ENCODE measurements around the gene KIF1C. TPM values are rescaled to one million over a fixed set of nuclear protein-coding genes. Genes with fewer than 3 reads are reported as not detected.
A peak's percentile ranks its signal among the peaks of the same experiment; 100 is the strongest.

Gene KIF1C
- total and polyA plus RNA-seq, 7 donors = 204 to 1,039 (median 624) TPM

DNA sequence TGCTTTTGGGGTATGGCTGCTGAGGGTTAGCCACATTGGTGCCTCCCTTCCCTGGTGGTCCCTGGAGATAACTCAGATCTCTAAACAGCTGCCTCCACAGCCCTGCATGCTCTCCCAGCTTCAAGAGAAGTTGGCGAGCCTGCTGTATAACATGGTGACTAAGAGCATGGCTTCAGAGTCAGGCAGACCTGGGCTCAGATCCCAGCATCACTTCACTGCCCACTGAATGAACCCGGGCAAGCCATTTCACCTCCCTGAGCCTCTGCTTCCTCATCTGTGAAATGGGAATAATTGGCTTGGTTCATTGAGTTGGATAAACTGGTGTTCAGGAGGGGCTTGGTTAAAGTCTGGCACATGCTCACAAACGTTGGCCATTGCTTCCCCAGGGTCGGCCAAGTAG, 16.6 kb downstream of the KIF1C start:
- Histone ChIP-seq H3K27me3 (ENCODE audit: insufficient read depth in 3 of 3, low read length in 2 of 3) (no peaks in the 10 kb centered on the region), H3K4me1 (no peaks in the 10 kb centered on the region), H3K27ac (no peak overlapping the region), H3K36me3 (ENCODE audit: insufficient read depth in 1 of 2, low read depth in 1 of 2) (peaks cover 4 to 100% of the 10 kb centered on the region in 2 donors), H3K9me3 (no peaks in the 10 kb centered on the region), H3K4me3 (no peak overlapping the region)
- intact Hi-C loops (cut with DNase I) = no loop called here
- ATAC-seq (peak; percentile 17 to 61 (median 45)), DNase-seq (no peak)
- no peak for TF ChIP-seq CTCF (IDR thresholded peaks at IDR 0.05)
- 69 to 82% (median 75%) methylated on average over 4 of the region's 4 CpGs for WGBS, 3 donors

GRCh38 chr17:5019475-5019956, 21.8 kb downstream of the KIF1C start:
- 24 to 40% (median 40%) methylated on average over 1 of the region's 1 CpG for WGBS, 3 donors
- no peak overlapping the region for H3K4me3 ChIP-seq
- intact Hi-C loops (cut with DNase I) = no loop called here
- H3K4me1 ChIP-seq = no peaks in the 10 kb centered on the region
- no peak for DNase-seq
- H3K27ac ChIP-seq = no peak overlapping the region
- H3K36me3 ChIP-seq (ENCODE audit: insufficient read depth in 1 of 2, low read depth in 1 of 2) = peaks cover 15 to 100% of the 10 kb centered on the region in 2 donors
- ATAC-seq = peak in 3 of 4 donors; percentile 38 to 51 (median 41)
- TF ChIP-seq CTCF (IDR thresholded peaks at IDR 0.05) = no peak
- no peaks in the 10 kb centered on the region for H3K9me3 ChIP-seq
- no peaks in the 10 kb centered on the region for H3K27me3 ChIP-seq (ENCODE audit: insufficient read depth in 3 of 3, low read length in 2 of 3)

DNA sequence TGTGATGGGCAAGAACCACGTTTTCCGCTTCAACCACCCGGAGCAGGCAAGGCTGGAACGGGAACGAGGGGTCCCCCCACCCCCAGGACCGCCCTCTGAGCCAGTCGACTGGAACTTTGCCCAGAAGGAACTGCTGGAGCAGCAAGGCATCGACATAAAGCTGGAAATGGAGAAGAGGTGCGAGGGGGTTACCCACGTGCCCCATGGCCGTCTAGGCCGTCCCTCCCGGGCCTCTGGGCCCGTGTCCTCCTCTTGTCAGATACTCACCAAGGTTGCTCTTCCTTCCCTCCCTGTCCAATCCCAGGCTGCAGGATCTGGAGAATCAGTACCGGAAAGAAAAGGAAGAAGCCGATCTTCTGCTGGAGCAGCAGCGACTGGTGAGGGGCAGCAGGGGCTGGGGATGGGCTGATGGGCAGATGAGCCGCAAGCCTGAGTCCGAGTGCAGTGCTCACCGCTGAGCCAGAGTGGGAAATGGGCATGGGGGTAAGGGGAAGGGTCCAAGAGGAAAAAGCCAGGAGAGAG, 22.8 kb downstream of the KIF1C start:
- H3K27me3 ChIP-seq (ENCODE audit: insufficient read depth in 3 of 3, low read length in 2 of 3) = no peaks in the 10 kb centered on the region
- H3K27ac ChIP-seq = no peak overlapping the region
- intact Hi-C loops (cut with DNase I) = no loop called here
- TF ChIP-seq CTCF (IDR thresholded peaks at IDR 0.05) = no peak
- peaks cover 11 to 100% of the 10 kb centered on the region in 2 donors for H3K36me3 ChIP-seq (ENCODE audit: insufficient read depth in 1 of 2, low read depth in 1 of 2)
- no peaks in the 10 kb centered on the region for H3K9me3 ChIP-seq
- H3K4me3 ChIP-seq = no peak overlapping the region
- DNase-seq = peak in 1 of 2 donors; percentile 8
- WGBS, 3 donors = 76 to 78% (median 77%) methylated on average over 20 of the region's 20 CpGs
- no peak for ATAC-seq
- peaks cover 5% of the 10 kb centered on the region for H3K4me1 ChIP-seq

GRCh38 chr17:5022171-5022711, 24.5 kb downstream of the KIF1C start:
- intact Hi-C loops (cut with DNase I) = no loop called here
- no peak overlapping the region for H3K4me3 ChIP-seq
- no peak overlapping the region for H3K27ac ChIP-seq
- DNase-seq (no peak), ATAC-seq (no peak)
- H3K27me3 ChIP-seq (ENCODE audit: insufficient read depth in 3 of 3, low read length in 2 of 3) = no peaks in the 10 kb centered on the region
- peaks cover 11% of the 10 kb centered on the region for H3K4me1 ChIP-seq
- 91 to 95% (median 92%) methylated on average over 30 of the region's 30 CpGs for WGBS, 3 donors
- H3K9me3 ChIP-seq = no peaks in the 10 kb centered on the region
- no peak for TF ChIP-seq CTCF (IDR thresholded peaks at IDR 0.05)
- H3K36me3 ChIP-seq (ENCODE audit: insufficient read depth in 1 of 2, low read depth in 1 of 2) = peaks cover 11 to 83% of the 10 kb centered on the region in 2 donors

Measured in psoas muscle (tissue), 8 donors.